Astrocyte of the cerebellum (primary cell): ENCODE data around the gene GID8.

Experiments used
- DNase-seq: peaks from one replicate; pipeline ENCODE4 v3.0.0-alpha.2; 2011; ENCODE audit warnings: low read depth
- H3K4me3 ChIP-seq: 2 replicates; pipeline ENCODE4 v1.5.1; 2011; ENCODE audit warnings: mild to moderate bottlenecking, low read depth, low read length, moderate library complexity
- in situ Hi-C: cut with HindIII; loops from 2 replicates; pipeline ENCODE4 v1.10.0; 2017; ENCODE audit warnings: low sequenced_read_pairs
- TF ChIP-seq, protein P1 (sequence below): IDR thresholded peaks from 2 replicates; pipeline ENCODE4 v1.5.1; 2012; ENCODE audit warnings: low read length, low read depth, moderate library complexity, mild to moderate bottlenecking; ENCODE audit errors: missing control alignments

GID8 gene

DNA sequence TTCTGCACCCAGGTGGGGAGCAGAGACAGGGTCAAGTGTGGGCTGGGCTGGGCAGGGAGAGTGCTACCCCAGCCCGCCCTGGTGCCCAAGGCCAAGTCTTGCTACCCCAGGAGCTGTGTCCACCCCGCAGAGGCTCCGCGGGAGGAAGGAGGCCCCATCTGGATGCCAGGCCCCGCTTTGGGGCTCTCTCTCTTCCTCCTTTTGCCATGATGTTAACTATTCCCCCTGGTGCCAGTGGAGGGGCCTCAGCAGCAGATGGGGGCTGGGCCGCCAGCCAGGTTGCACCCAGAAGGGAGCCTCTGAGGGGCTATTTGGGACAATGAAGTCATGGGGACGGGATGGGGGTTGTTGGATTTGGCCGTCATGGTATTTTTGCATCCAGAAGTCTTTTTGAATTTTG is 23.9 kb downstream of the GID8 start:
- TF ChIP-seq, protein P1, sequence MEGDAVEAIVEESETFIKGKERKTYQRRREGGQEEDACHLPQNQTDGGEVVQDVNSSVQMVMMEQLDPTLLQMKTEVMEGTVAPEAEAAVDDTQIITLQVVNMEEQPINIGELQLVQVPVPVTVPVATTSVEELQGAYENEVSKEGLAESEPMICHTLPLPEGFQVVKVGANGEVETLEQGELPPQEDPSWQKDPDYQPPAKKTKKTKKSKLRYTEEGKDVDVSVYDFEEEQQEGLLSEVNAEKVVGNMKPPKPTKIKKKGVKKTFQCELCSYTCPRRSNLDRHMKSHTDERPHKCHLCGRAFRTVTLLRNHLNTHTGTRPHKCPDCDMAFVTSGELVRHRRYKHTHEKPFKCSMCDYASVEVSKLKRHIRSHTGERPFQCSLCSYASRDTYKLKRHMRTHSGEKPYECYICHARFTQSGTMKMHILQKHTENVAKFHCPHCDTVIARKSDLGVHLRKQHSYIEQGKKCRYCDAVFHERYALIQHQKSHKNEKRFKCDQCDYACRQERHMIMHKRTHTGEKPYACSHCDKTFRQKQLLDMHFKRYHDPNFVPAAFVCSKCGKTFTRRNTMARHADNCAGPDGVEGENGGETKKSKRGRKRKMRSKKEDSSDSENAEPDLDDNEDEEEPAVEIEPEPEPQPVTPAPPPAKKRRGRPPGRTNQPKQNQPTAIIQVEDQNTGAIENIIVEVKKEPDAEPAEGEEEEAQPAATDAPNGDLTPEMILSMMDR: no peak
- no peak overlapping the region for H3K4me3 ChIP-seq
- no peak for DNase-seq
- in situ Hi-C loops: no loop called here

DNA sequence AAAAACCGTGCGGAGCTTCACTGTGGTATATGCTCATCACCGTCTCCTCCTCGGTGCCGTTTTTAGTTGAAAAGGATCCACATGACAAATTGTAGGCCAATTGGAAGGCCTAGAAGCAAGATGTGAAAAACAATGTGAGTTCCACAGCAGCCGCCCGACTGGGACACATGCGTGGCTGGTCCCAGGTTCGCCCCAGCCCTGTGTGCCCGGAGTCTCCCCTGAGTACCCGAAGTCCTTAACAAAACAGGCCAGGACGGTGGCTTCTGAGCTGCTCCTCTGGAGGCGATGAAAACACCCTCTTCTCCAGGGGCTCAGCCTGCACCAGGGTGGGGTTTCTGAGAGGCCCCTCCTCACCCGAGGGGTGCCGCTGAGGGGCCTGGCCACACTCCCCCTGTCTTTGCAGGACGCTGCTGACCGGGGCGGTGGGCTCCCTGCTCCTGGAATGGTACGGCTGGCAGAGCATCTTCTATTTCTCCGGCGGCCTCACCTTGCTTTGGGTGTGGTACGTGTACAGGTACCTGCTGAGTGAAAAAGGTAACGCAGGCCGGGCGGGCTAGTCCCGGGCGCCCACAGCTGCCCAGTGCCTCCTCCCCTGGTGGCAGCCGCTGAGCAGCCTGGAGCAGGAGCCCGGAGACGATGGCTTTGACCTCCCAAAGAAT is 24.4 kb downstream of the GID8 start:
- TF ChIP-seq, protein P1: no peak
- in situ Hi-C loops: no loop called here
- H3K4me3 ChIP-seq: no peak overlapping the region
- no peak for DNase-seq

DNA sequence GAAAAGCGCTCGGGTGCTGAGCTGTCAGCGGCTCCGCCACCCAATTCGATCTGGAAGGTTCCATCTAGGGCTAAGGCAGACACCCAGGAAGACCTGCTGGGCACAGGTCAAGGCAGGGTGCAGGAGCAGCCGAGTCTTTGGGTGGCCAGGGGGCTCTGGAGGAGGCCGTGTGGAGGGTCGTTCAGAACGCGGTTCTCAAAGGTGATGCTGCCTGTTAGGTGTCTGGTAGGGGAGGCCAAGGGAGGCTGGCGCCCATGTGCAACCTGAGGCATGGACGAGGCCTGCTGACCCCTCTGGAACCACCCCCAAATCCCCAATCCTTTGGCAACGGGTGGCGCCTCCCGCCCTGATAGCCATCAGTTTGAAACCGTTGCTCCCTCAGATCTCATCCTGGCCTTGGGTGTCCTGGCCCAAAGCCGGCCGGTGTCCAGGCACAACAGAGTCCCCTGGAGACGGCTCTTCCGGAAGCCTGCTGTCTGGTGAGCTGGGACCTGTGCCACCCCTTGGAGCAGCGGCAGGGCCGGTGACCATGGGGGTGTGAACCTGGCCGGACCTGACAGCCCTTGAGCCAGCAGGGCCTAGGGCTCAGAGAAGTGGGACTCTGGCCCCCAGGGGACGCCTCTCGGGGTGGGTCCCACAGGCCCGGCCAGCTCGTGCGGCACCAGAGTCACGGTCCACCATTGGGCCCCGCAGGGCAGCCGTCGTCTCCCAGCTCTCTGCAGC is 25.1 kb downstream of the GID8 start:
- TF ChIP-seq, protein P1: no peak
- in situ Hi-C loops: no loop called here
- H3K4me3 ChIP-seq: no peak overlapping the region
- no peak for DNase-seq

DNA sequence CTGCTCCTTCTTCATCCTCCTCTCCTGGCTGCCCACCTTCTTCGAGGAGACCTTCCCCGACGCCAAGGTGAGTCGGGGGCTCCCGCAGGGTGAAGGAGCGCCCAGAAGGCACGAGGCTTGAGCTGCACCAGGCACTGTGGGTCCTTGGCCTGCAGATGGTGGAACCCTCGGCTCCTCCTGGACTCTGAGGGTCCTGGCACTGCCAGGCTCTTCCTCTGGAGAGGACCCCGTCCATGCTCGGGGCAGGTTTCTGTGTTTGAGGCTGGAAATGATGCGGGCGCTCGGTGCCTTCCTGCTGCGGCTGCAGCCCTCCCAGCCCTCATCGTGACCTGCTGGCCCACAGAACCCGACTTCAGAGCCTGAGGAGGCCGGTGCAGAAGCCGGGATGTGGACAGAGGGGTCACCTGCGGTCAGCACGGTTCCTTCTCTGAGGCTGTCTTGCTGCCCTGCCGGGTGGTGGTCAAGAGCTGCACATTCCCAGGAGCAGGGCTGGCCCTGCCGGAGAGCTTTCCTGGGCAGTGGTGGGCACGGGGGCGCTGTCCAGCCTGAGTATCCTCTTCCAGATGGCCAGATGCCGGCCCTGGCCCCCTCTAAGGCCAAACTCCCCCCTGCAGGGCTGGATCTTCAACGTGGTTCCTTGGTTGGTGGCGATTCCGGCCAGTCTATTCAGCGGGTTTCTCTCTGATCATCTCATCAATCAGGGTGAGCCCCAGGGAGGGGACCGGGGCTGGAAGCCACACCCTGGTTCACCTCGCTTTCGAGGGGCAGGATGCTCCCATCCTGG is 25.9 kb downstream of the GID8 start:
- TF ChIP-seq, protein P1: no peak
- in situ Hi-C loops: no loop called here
- H3K4me3 ChIP-seq: no peak overlapping the region
- no peak for DNase-seq

DNA sequence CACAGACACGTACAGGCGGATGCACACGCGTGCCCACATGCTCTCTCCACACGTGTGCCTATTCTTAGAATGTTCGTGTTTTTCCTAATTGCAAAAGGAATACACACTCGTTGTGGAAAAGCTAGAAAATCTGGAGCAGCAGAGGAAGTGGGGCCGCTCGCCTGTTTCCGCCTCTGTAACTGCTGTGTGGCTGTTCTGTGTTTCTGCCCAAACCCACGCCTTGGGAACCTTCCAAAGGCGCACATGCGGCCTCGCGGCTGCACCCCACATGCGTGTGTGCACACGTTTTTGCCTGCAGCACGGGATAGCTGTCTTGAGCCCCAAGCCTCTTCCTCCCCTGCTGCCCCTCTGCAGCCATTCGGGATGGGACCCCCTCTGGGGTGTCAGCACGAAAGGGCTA is 26.8 kb downstream of the GID8 start:
- TF ChIP-seq, protein P1: no peak
- no peak for DNase-seq
- no peak overlapping the region for H3K4me3 ChIP-seq
- in situ Hi-C loops: no loop called here

DNA sequence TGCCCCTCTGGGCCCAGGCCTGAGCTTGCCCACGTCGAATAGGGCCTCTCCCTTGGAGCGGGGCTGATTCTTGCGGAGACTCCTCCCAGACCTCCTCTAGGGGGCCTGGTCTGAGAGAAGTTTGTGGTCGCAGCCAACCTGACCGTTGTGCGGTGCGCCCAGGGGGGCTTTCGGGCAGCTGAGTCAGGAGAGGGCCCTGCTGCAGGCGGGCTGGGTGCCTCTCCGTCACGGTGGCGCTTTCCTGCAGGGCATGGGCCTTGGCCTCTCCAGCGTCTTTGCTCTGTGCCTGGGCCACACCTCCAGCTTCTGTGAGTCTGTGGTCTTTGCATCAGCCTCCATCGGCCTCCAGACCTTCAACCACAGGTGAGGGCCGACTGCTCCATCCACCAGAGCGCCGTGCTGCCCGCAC is 27.4 kb downstream of the GID8 start:
- TF ChIP-seq, protein P1: no peak
- no peak for DNase-seq
- no peak overlapping the region for H3K4me3 ChIP-seq
- in situ Hi-C loops: no loop called here
